K562 (cell line): Measurements from ENCODE around the gene MTA2. TPM values are rescaled to one million over a fixed set of nuclear protein-coding genes. Genes with fewer than 3 reads are reported as not detected.

ENCODE experiments used
- ARNT ChIP-seq, 2 experiments: fragments of 450-650 bp; IDR thresholded peaks; 2 replicates each; pipeline ENCODE4 v1.6.1; 2016; ENCODE audit warnings: mild to moderate bottlenecking in 1 of 2
- JUND ChIP-seq, 2 experiments: IDR thresholded peaks; 2 replicates in 1 of 2; 3 replicates in 1 of 2; pipeline ENCODE4 v1.6.1; 2011; ENCODE audit warnings: borderline replicate concordance in 2 of 2, low read depth in 2 of 2, low read length in 2 of 2, improper control_type of control experiment in 1 of 2, missing biosample characterization in 1 of 2, missing genetic modification characterization in 1 of 2, missing genetic modification reagents in 1 of 2
- KHSRP ChIP-seq: fragments of 450-650 bp; IDR thresholded peaks from 2 replicates; pipeline ENCODE4 v1.6.1; 2017
- PCBP2 ChIP-seq: fragments of 200-400 bp; formaldehyde crosslinking; IDR thresholded peaks from 2 replicates; pipeline ENCODE4 v1.6.1; 2018; ENCODE audit warnings: low read length, low read depth, mild to moderate bottlenecking, moderate library complexity; ENCODE audit not compliant: poor library complexity, severe bottlenecking
- PRPF4 ChIP-seq: fragments of 200-400 bp; formaldehyde crosslinking; IDR thresholded peaks from one replicate; pipeline ENCODE4 v1.6.1; 2017; ENCODE audit warnings: low read length, low read depth, mild to moderate bottlenecking; ENCODE audit not compliant: insufficient read depth, poor library complexity, severe bottlenecking
- RFX7 ChIP-seq: fragments of 250-450 bp; sonication (Bioruptor Pico); IDR thresholded peaks from 2 replicates; pipeline ENCODE4 v1.5.1; 2021; ENCODE audit warnings: mild to moderate bottlenecking
- SIN3B ChIP-seq: fragments of 450-650 bp; IDR thresholded peaks from 2 replicates; pipeline ENCODE4 v1.6.1; 2017; ENCODE audit warnings: low read depth, mild to moderate bottlenecking, moderate library complexity
- SMARCA4 ChIP-seq: fragments of 450-650 bp; IDR thresholded peaks from 2 replicates; pipeline ENCODE4 v1.6.1; 2016
- SMARCC2 ChIP-seq: fragments of 450-650 bp; IDR thresholded peaks from 2 replicates; pipeline ENCODE4 v1.6.1; 2017; ENCODE audit warnings: antibody characterized with exemption, moderate library complexity, mild to moderate bottlenecking, low read depth
- SRSF9 ChIP-seq: fragments of 200-400 bp; formaldehyde crosslinking; IDR thresholded peaks from 2 replicates; pipeline ENCODE4 v1.6.1; 2017; ENCODE audit warnings: low read depth, low read length, borderline replicate concordance
- ZNF436 ChIP-seq: fragments of 250-450, 450-650 bp; sonication (Bioruptor Pico); formaldehyde crosslinking; IDR thresholded peaks from 2 replicates; pipeline ENCODE4 v1.7.0; 2020; ENCODE audit warnings: mild to moderate bottlenecking
- ZNF780A ChIP-seq: fragments of 250-450 bp; sonication (Bioruptor Pico); IDR thresholded peaks from 2 replicates; pipeline ENCODE4 v1.5.0; 2021; ENCODE audit warnings: mild to moderate bottlenecking
- polyA plus RNA-seq, 8 experiments: library from polyadenylated mRNA; depleted of rRNA in 4 of 8; stranded (reverse) in 5 of 8; unstranded in 3 of 8; fragments of >200 nt; fragmentation: Nextera tagmentation in 2 of 8; fragmentation: Illumina TruSeq in 1 of 8; extraction: Ambion mirVana in 2 of 8; extraction: Trizol in 1 of 8; gene quantifications; 2 replicates each; pipeline versions ENCODE4 v1.2.1 to v1.2.3, GENCODE V29; 2011 to 2014; ENCODE audit warnings: inconsistent platforms in 1 of 8, missing spikeins in 1 of 8
- total RNA-seq, 7 experiments: library from RNA; depleted of rRNA in 6 of 7; stranded (reverse); fragments of >200 nt in 6 of 7; fragmentation: Illumina TruSeq in 2 of 7; extraction: Trizol in 2 of 7; gene quantifications; 2 replicates each; pipeline versions ENCODE4 v1.2.1 to v1.2.3, GENCODE V29; 2011 to 2021; ENCODE audit warnings: low replicate concordance in 1 of 7
- TF ChIP-seq, protein P1 (sequence below): fragments of 150-350 bp; IDR thresholded peaks from 2 replicates; pipeline ENCODE4 v1.6.1; 2014; ENCODE audit warnings: low read depth, mild to moderate bottlenecking, low read length, borderline replicate concordance
- TF ChIP-seq, protein P2 (sequence below): sonication (generic); formaldehyde crosslinking; IDR thresholded peaks from 2 replicates; pipeline ENCODE4 v1.8.0; 2023; ENCODE audit warnings: missing genetic modification reagents, mild to moderate bottlenecking, borderline replicate concordance
- TF ChIP-seq, protein P3 (sequence below): sonication (generic); formaldehyde crosslinking; IDR thresholded peaks from 2 replicates; pipeline ENCODE4 v1.8.0; 2022; ENCODE audit warnings: mild to moderate bottlenecking, missing genetic modification reagents
- TF ChIP-seq, protein P4 (sequence below), 2 experiments: fragments of 200-800 bp in 1 of 2; sonication (Bioruptor generic) in 1 of 2; sonication (generic) in 1 of 2; formaldehyde crosslinking in 1 of 2; IDR thresholded peaks in 1 of 2; conservative IDR thresholded peaks in 1 of 2; 2 replicates each; pipeline versions ENCODE4 v1.5.0 to v1.6.1; 2016 to 2020; ENCODE audit warnings: missing compliant biosample characterization in 1 of 2, missing genetic modification characterization in 1 of 2, missing genetic modification reagents in 1 of 2

The MTA2 gene
- total and polyA plus RNA-seq, 9 of the 15 experiments (the other 6 are each of a cell fraction or from before 2014, with no cell fraction given), result 6.2 to 220 (median 172) TPM

DNA sequence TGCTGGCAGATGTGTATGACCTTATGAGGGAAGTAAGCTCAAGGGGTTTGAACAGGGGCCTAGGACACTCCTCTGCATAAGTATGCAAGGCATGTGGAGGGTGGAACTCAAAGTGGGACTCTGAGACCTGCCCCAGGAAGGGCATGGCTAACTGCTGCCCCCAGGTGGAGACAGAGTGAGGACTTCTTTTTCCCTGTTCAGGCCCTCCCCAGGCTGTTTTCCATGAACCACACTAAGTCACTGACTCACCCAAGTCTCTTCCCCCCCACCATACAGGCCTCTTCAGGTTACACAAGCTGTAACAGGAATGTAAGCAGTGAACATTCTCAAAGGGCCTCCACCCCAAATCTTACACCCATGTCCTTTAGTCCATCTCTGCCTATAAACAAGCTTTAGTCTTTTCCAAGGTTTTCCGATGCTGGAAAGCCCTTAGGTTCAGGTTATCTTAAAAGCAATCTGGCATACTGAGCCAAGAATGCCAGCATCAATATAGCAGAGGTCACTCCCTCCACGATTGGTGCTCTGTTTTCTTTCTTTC is 41.0 kb downstream of the MTA2 start (continued):
- TF ChIP-seq KHSRP (no peak), RFX7 (no peak), SMARCA4 (peak; percentile 56; the same call in 1 of the 2 replicates), SRSF9 (no peak), PCBP2 (no peak), SIN3B (no peak), SMARCC2 (no peak), ZNF436 (CRISPR knock-in tag) (no peak), ZNF780A (no peak), JUND (IDR thresholded peaks at IDR 0.05; ENCODE audit: borderline replicate concordance, low read depth, low read length) (peak; percentile 89), JUND (tag; IDR thresholded peaks at IDR 0.05; ENCODE audit: borderline replicate concordance, low read depth, low read length) (peak; percentile 88; the same call in 2 of the 3 replicates), ARNT (IDR thresholded peaks at IDR 0.05) (no peak), PRPF4 (no peak)
- TF ChIP-seq, protein P1, sequence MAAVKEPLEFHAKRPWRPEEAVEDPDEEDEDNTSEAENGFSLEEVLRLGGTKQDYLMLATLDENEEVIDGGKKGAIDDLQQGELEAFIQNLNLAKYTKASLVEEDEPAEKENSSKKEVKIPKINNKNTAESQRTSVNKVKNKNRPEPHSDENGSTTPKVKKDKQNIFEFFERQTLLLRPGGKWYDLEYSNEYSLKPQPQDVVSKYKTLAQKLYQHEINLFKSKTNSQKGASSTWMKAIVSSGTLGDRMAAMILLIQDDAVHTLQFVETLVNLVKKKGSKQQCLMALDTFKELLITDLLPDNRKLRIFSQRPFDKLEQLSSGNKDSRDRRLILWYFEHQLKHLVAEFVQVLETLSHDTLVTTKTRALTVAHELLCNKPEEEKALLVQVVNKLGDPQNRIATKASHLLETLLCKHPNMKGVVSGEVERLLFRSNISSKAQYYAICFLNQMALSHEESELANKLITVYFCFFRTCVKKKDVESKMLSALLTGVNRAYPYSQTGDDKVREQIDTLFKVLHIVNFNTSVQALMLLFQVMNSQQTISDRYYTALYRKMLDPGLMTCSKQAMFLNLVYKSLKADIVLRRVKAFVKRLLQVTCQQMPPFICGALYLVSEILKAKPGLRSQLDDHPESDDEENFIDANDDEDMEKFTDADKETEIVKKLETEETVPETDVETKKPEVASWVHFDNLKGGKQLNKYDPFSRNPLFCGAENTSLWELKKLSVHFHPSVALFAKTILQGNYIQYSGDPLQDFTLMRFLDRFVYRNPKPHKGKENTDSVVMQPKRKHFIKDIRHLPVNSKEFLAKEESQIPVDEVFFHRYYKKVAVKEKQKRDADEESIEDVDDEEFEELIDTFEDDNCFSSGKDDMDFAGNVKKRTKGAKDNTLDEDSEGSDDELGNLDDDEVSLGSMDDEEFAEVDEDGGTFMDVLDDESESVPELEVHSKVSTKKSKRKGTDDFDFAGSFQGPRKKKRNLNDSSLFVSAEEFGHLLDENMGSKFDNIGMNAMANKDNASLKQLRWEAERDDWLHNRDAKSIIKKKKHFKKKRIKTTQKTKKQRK, result no peak
- TF ChIP-seq, protein P2, sequence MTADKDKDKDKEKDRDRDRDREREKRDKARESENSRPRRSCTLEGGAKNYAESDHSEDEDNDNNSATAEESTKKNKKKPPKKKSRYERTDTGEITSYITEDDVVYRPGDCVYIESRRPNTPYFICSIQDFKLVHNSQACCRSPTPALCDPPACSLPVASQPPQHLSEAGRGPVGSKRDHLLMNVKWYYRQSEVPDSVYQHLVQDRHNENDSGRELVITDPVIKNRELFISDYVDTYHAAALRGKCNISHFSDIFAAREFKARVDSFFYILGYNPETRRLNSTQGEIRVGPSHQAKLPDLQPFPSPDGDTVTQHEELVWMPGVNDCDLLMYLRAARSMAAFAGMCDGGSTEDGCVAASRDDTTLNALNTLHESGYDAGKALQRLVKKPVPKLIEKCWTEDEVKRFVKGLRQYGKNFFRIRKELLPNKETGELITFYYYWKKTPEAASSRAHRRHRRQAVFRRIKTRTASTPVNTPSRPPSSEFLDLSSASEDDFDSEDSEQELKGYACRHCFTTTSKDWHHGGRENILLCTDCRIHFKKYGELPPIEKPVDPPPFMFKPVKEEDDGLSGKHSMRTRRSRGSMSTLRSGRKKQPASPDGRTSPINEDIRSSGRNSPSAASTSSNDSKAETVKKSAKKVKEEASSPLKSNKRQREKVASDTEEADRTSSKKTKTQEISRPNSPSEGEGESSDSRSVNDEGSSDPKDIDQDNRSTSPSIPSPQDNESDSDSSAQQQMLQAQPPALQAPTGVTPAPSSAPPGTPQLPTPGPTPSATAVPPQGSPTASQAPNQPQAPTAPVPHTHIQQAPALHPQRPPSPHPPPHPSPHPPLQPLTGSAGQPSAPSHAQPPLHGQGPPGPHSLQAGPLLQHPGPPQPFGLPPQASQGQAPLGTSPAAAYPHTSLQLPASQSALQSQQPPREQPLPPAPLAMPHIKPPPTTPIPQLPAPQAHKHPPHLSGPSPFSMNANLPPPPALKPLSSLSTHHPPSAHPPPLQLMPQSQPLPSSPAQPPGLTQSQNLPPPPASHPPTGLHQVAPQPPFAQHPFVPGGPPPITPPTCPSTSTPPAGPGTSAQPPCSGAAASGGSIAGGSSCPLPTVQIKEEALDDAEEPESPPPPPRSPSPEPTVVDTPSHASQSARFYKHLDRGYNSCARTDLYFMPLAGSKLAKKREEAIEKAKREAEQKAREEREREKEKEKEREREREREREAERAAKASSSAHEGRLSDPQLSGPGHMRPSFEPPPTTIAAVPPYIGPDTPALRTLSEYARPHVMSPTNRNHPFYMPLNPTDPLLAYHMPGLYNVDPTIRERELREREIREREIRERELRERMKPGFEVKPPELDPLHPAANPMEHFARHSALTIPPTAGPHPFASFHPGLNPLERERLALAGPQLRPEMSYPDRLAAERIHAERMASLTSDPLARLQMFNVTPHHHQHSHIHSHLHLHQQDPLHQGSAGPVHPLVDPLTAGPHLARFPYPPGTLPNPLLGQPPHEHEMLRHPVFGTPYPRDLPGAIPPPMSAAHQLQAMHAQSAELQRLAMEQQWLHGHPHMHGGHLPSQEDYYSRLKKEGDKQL (CRISPR knock-in tag), result no peak
- TF ChIP-seq, protein P3, sequence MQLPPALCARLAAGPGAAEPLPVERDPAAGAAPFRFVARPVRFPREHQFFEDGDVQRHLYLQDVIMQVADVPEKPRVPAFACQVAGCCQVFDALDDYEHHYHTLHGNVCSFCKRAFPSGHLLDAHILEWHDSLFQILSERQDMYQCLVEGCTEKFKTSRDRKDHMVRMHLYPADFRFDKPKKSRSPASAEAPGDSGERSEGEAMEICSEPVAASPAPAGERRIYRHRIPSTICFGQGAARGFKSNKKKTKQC (CRISPR knock-in tag), result peak; percentile 38; the same call in 1 of the 2 replicates
- TF ChIP-seq, protein P4, sequence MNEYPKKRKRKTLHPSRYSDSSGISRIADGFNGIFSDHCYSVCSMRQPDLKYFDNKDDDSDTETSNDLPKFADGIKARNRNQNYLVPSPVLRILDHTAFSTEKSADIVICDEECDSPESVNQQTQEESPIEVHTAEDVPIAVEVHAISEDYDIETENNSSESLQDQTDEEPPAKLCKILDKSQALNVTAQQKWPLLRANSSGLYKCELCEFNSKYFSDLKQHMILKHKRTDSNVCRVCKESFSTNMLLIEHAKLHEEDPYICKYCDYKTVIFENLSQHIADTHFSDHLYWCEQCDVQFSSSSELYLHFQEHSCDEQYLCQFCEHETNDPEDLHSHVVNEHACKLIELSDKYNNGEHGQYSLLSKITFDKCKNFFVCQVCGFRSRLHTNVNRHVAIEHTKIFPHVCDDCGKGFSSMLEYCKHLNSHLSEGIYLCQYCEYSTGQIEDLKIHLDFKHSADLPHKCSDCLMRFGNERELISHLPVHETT (CRISPR knock-in tag; conservative IDR thresholded peaks at IDR 0.05 in 1 of 2, IDR thresholded peaks at IDR 0.05 in 1 of 2), result no peak
